Stimulated activated CD8-positive, alpha-beta memory T cell treated with anti-CD3 and anti-CD28 coated beads, Interleukin-12 subunit alpha, Interleukin-12 subunit beta, amount 100 ng/mL, for 24 hours (primary cell): ENCODE measurements around the gene PEX11A.
A peak's percentile ranks its signal among the peaks of the same experiment; 100 is the strongest.
"Not testable (repeated sequence)": the region's sequence is repeated elsewhere in the genome, so short reads cannot be mapped to it uniquely, and the experiment has no call there.

Experiments
- DNase-seq: peaks from one replicate; pipeline ENCODE4 v3.0.0-alpha.2; 2020; ENCODE audit errors: extremely low read depth

PEX11A gene, protein sequence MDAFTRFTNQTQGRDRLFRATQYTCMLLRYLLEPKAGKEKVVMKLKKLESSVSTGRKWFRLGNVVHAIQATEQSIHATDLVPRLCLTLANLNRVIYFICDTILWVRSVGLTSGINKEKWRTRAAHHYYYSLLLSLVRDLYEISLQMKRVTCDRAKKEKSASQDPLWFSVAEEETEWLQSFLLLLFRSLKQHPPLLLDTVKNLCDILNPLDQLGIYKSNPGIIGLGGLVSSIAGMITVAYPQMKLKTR

GRCh38 chr15:89690276-89691218 lies at the start of gene PEX11A, which contains the start of gene WDR93:
PEX11A (minus strand) TSS chr15:89690754; CDS start chr15:89690632, 122 bp downstream.
WDR93 (plus strand) TSS chr15:89690811; CDS start chr15:89701747, 10,936 bp downstream.
- DNase-seq: peak; percentile 47

- no peak for DNase-seq
These were observed 49.6 kb upstream of the PEX11A start for GRCh38 chr15:89740137-89740536.

- no peak for DNase-seq
These were observed 45.2 kb upstream of the PEX11A start for GRCh38 chr15:89735773-89736172.

DNA sequence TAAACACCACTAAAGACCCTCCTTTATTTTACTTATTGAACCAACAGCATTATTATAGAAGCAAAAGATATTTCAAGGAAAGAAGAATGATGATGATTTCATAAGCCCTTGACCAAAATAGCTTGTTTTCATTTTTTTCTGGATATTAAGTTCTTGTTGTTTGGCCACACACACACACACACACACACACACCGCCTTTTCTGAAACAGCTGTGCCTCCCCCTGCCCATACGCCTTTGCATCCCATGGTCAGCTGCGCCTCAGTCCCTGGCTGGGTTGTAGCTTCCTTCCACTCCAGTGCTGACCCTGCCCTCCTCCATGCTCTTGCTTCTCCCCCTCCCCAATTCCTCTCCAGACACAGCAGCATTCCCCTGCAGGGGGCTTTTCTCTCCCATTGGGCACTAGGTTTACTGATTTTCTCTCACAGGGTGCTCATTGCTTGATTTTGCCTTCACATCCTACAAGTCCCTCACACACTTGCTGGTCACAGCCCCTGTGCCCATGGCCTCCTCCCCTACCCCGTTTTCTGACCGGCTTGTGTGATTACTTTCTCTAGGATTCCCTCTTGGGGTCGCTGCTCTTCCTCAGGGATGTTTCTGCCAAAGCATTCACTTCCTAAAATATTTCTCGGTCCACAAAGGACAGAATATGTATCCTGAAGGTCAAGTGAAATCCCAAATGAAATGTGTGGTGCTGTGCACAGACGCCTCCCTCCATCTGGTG lies 42.1 kb upstream of the PEX11A start:
- DNase-seq: no peak

GRCh38 chr15:89731275-89731674 lies 40.7 kb upstream of the PEX11A start:
- no peak for DNase-seq

- DNase-seq: no peak
These were observed 37.7 kb upstream of the PEX11A start for GRCh38 chr15:89728254-89728653.

- DNase-seq: no peak
These were observed 34.5 kb upstream of the PEX11A start for GRCh38 chr15:89725064-89725463.

GRCh38 chr15:89724621-89725020 lies 34.1 kb upstream of the PEX11A start:
- DNase-seq: no peak

- no peak for DNase-seq
These were observed 32.5 kb upstream of the PEX11A start for GRCh38 chr15:89723031-89723430.

GRCh38 chr15:89714775-89715174 lies 24.2 kb upstream of the PEX11A start:
- no peak for DNase-seq

DNA sequence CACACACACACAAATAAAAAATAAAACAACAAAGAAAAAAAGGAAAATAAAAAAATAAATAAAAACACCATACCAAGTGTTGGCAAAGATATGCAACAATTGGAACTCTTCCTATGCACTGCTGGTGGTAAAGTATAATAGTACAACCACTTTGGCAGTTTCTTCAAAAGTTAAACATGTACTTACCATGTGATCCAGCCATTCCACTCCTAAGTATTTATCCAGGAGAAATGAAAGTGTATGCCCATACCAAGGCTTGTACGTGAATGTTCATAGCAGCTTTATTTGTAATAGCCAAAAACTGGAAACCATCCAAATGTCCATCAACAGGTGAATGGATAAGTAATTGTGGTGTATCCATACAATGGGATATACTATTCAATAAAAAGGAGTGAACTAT lies 17.0 kb upstream of the PEX11A start:
- no peak for DNase-seq

DNA sequence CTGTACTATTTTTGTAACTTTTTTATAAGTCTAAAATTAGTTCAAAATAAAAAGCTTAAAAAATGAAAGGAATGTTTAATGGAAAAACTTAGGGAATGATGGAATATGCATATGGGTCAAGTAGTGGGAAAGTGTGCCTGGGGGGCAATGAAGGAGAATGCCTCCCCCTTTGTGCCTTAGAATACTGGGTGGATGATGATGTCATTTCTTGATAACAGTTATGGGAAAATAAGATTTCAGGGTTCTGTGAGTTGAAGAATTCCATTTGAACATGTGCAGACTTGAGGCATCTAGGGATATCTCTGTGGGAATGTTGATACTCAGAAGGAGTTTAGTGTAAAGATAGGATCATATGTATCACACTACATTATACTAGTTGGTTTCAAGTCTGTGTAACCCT lies 13.9 kb upstream of the PEX11A start:
- DNase-seq: no peak

GRCh38 chr15:89695198-89695597 lies 4.6 kb upstream of the PEX11A start:
- DNase-seq: no peak

GRCh38 chr15:89693696-89694095 lies 3.1 kb upstream of the PEX11A start:
- no peak for DNase-seq

DNA sequence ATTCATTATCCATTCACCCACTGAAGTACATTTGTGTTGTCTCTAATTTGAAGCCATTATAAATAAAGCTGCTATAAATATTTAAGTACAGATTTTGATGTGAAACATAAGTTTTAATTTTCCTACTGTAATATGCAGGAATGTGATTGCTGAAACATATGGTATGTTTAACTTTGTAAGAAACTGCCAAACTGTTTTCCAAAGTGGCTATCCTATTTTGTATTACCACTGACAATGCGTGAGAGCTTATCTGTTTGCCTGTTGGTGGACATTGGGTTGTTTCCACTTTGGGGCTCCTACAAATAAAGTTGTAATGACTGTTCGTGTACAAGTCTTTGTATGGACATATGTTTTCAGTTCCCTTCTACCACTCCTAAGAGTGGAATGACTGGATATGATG lies 2.5 kb upstream of the PEX11A start:
- DNase-seq: no peak

GRCh38 chr15:89689930-89690275 lies 651 bp downstream of the PEX11A start:
- not testable (repeated sequence) for DNase-seq

DNA sequence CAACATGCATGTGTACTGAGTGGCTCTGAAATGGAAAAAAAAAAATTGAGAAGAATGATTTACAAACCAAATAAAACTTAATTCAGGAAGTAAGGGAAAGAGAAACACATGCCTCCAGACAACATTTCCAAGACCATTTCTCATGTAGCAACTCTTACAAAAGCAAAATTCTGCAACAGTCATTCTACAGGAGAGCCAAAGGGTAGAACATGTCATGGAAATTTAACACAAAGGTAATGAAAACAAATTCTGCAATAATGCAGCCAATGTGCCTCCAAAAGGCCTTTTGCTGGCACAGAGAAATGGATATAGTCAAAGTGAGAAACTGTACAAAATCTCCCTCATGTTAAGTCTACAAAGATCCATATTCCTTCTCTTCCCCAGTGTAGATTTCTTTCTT lies 4.0 kb downstream of the PEX11A start:
- DNase-seq: no peak

GRCh38 chr15:89685995-89686394 lies 4.6 kb downstream of the PEX11A start:
- no peak for DNase-seq

DNA sequence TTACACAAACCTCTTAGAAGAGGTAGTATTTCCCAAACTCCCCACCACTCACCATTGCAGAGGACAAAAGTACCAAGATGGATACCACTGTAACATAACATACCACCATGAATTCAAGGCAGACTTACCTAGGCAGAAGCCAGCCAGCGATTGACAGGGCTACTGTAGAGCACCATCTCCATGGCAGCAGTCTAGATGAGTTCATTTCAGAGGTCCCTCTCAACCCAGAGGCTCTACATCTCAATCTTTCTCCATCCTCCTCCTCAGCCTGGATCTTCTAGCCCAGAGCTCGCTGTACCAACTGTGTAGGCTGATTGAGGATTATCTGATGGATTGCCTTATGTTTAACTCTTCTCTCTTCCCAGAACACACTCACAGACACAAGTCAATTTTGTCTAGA lies 9.4 kb downstream of the PEX11A start:
- no peak for DNase-seq

DNA sequence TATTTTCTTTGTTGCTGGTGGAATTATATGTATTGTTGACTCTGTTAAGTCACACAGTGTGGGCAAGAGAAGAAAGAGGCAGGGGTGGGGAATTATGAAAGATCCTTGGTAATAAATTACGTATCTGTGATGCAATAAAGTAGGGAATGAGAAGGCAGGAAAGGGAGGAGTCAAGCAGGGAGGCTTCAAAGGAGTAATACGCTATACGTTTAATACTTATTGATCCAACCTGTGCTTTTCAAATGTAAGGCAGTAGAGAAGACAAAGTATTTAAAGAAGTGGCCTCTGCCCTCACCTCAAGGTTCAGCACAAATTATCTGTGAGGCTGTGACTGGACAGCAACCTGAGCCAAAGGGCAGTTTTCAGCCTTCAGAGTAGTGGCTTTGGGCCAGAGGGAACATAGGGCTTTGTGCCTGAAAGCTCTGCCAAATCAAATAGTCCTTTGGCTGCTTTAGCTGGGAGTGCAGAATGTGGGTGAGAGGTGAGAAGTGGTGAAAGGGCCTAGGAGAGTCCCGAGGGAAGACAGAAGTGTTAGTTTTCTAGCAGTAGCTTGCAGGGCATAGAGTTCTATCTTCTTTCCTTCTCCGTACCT lies 10.2 kb downstream of the PEX11A start:
- DNase-seq: no peak

DNA sequence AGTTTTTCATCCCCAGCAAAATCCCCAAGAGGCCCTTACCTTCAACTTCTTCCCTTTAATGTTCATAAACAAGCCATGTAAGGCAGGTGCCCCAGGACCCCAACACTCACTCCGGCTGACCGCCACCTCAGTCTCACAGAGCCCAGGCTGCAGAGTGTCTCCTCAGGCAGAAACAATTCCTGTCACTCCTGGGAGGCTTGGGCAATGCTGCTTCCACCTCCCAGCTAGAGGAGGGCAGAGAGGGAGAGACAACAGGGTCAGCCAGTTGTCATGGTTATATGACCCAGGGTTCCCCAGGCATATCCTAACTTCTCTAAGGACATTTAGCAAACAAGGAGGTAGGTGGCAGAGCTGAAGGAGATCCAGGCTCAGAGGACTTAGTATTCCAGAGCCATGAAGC lies 11.3 kb downstream of the PEX11A start, which contains the start of gene PLIN1:
TSS of gene PLIN1 (minus strand) at position 156 of the 400 bp plus-strand sequence. CDS start 1,878 bp downstream, outside the sequence.
- no peak for DNase-seq

- DNase-seq: no peak
These were observed 13.2 kb downstream of the PEX11A start for GRCh38 chr15:89677381-89677780.
